ENCODE data around the gene SLC30A10.

GRCh38 chr1:219959540-219960203, 31.3 kb upstream of the SLC30A10 start:
- TF ChIP-seq CTCF (IDR thresholded peaks at IDR 0.05) (no peak), POLR2A (IDR thresholded peaks at IDR 0.05) (no peak)

Data from body of pancreas (tissue), 4 donors.